Activated gamma-delta T cell treated with Interleukin-2 at 50 U/mL for 16 hours (primary cell): Measurements from ENCODE around the gene EPN3.
A peak's percentile ranks its signal among the peaks of the same experiment; 100 is the strongest.

Source experiments
- DNase-seq: peaks from one replicate; pipeline ENCODE4 v3.0.0-alpha.2; 2020

The EPN3 gene

DNA sequence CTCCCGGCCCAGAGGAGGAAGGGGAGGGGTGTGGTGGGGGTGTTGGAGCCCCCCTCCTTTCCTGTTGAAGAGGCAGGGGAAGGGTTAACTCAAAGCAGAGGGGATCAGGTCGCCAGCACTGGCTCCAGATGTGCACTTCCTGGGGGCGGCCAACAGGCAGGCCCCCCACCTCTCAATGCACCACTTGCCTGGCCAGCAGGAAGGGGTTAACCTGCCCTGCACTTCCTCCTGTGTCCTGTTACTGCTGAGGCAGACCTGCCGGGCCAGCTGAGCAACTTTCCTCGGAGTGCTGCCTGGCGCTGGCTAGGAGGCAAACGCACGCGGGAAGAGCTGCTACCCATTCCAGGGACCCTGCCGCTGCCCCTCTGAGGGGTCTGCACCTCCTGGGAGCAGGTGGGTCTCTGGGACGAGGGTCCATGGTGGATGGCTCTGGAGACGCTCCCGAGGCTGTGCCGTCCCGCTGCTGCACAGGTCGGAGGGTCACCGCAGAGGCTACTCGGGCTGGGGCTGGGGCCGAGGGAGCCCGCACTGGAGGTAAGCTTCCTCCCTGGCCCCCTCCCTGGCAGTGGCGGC, at the start of gene EPN3:
TSS of gene EPN3 (plus strand) at position 284 of the 573 bp plus-strand sequence. CDS start 3,822 bp downstream, outside the sequence.
- no peak for DNase-seq

DNA sequence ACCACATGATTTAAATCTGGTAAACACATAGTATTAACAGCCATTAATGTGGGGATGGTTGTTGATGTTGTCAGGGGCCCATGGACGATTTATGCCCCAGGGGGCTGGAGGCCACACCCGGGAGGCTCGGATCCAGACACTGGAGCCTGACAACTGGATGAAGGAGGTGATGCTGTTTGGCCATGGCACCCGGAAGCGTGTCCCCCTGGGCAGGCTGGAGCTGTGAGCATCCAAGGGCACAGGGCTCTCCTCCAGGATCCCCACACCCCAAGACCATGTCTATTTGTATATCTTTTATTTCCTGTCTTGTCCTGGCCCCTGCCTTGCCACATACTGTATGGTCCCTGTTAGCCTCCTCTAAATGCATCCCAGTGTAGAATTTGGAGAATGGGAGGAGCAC, 49.3 kb upstream of the EPN3 start:
- no peak for DNase-seq

DNA sequence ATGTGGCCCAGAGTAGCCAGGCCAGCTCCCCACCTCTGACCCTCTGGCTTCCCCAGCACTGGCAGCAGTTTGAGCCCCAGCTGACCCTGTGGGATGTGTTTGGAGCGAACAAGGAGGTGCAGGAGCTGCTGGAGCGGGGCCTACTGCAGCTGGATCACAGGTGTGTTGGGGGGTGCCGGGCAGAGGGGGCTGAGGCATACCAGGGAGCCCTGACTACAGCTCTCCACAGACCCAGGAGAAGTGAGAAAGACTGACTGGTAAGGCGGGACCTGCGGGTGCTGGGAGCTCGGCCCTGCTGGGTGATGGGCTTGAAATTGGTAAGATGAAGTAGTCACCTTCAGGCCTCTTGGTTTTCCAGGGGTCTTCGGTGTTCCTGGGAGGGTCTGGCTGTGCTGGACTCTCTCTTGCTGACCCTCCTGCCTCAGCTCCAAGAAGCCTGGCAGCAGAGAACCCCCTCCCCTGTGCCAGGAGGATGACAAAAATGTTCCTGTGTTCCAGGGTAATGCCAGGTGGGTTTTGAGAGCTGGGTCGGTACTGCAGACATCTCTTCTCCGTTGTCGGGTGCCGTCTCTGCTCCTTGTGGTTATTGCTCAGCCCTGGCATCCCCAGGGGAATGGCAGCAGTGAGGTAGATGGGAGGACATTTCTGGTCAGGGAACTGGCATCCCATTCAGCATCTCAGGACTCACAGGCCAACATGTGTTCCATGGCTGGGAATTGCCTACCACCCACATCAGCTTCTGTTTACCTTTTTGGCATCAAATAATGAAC, 48.0 kb upstream of the EPN3 start:
- DNase-seq, result no peak

DNA sequence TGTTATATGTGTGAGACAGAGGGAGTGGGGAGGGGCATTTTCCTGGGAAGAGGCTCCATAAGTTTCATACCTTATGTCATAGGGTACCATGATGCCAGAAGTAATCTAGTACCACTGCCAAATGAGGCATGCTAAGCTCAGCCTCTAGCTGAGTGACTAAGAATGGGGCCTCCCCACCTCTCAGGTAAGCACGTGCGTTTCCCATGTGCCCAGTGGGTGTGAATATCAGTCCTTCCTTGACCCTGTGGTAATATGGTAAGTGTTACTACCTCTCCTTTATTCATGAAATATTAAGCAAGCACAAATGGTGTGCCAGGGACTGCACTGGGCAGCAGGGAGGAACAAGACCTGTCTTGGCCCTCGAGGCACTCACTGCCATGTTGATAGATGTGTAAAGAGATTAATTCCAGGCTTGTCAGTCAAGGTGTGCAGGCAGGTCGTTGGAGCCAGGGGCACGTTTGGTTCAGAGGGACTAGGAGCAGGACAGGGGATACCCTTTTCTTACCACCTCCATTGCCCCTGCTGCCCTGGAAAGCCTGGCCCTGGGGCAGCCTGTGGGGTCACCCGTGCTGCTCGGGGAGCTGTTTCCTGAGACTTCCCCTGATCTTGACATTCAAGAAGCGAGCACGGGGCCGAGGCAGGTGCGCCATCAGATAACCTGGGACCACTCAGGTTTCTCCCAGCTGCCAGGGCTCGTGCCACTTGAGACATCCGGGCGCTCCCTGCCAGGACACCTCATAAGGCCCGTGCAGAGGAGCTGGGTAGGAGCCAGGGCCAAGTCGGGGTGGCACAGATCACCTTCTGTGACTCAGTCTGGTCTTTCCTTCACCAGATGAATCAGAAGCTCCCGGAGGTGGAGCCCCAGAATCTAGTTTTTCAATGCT, 45.1 kb upstream of the EPN3 start:
- no peak for DNase-seq

DNA sequence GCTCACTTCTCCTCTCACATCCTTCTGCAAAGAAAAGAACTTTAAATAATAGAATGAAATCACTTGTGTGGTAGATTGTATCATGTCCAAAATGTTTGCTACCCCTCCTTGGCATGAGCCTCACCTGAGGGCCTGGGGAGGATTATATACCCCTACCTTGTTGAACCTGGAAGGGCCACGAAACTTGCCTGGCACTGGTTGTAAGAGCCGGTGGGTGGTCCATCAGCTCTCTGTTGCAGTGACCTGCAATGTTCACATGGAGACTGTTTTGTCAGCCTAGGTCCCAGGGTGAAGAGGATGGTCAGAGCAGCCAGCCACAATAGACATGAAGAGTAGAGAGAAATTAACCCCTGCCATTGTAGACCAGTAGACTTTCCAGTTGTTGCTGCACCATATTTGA, 43.7 kb upstream of the EPN3 start:
- DNase-seq, result no peak

DNA sequence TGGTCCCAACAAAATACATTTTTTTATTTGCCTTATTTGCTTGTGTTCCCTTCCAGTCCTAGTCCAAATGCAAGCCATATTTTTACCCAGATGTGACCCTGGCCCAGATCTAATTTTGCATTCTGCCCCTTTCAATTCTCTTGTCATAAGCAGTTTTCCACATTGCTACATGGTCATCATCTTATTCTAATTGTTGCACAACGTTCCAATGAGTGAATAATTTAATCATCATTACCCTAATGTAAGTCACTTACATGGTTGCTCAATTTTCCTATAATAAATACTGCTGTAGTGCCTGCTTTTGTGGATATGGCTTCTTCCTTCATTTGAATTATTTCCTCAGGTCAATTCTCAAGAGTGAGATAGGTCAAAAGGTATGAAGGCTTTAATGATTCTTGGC, 41.0 kb upstream of the EPN3 start:
- DNase-seq, result no peak

DNA sequence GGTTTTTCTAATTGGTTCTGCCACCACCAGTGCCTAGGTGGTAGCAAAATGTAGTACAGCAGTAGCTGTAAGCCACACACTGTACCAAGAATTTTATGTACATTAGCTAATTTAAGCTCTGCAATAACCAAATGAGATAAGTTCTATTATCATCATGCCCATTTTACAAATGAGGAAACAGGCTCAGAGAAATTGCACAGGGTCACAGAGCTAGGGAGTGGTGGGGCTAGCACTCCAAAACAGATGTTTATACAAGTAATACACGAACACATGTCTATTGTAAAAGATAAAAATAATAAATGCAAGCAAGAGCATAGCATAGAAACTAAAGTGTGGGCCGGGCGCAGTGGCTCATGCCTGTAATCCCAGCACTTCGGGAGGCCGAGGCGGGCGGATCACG, 40.3 kb upstream of the EPN3 start:
- DNase-seq, result no peak

DNA sequence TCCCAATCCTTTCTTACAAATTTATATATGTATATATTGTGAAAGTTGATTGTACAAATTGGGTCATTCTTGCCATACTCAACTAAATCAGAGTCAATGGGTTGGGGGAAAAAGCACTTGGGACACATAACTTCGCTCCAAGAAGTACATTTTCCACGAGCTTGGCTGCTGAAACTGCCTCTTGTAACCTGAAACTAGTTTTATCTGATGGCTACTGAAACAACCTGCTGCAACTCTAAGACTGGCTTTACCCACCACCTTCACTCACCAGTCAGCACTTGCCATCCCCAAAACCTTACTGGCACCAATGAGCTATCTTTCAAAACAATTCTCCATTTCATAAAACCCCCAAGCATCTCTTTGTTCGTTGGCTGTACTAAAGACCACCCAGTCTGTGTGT, 38.8 kb upstream of the EPN3 start:
- no peak for DNase-seq

DNA sequence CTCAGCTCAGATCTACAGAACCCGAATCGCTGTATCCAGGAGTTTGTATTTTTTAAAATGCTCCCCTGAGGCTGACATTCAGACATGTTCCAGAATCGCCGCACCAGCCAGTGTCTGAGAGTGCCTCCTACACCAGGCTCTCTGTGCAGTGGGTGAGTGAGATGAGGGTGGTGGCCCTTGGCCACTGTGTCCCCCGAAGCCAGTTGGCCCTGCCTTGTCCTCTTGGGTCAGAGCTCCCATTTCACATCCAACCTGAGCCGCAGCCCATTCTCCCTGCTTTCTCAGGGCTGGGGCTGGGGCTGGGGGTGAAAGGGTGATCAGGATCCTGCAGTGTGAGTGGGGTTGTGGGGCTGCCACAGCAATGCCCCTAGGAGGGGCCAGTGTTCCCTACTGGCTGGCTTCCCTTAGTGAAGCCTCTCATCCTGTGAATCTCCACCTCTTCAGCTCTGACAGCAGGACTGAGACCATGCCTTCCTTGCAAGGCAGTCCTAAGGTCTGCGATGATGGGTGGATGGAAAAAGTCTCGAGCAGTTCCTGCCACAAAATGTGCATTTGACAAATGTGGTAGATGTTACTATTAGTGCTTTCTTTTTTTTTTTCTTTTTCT, 37.2 kb upstream of the EPN3 start:
- no peak for DNase-seq

DNA sequence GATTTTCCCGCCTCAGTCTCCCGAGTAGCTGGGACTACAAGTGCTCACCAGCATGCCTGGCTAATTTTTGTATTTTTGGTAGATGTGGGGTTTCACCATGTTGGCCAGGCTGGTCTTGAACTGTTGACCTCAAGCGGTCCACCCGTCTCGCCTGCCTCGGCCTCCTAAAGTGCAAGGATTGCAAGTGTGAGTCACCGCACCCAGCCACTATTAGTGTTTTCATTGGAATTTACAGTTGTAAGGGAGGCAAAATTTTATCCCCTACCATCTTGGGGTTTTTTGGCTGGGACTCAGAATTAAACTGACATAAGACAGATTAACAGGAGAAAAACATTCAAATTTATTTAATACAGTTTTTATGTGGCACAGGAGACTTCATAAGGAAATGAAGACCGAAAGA, 36.6 kb upstream of the EPN3 start:
- DNase-seq, result no peak

DNA sequence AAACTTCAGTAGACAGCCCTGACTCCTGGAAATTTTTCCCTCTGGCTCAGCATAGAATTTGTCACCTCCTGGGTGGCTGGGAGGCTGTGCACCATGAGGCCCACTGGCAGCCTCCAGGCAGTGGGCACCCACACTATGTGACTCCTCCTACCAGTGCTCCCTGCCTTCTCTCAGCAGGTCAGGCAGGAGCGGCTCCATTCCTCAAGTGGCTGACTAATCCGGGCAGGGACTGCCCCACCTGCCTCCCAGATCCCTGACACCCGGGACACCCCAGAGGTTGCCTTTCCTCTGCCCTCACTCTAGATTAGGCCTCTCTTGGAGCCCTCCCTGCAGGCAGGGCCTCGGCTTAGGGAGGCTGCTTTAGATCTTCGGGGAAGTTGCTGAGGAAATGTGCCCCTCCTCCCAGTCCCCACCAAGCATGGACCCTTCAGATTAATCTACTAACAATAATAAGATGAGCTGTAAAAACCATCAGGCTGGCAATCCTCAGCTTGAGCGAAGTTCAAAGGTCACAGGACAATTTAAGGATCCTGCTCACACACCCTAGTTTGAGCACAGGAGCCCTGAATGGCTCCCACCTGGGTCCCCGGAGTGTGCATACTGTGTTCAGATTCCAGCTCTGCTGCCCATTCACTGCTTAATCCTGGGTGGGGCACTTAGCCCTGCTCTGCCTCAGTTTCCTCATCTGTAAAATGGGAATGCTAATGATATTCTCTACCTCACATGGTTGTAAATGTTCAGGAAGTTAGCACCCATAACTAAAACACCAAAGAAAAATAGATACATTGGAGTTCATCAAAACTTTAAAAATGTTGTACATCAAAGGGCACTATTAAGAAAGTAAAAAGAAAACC, 34.3 kb upstream of the EPN3 start:
- DNase-seq, result no peak

DNA sequence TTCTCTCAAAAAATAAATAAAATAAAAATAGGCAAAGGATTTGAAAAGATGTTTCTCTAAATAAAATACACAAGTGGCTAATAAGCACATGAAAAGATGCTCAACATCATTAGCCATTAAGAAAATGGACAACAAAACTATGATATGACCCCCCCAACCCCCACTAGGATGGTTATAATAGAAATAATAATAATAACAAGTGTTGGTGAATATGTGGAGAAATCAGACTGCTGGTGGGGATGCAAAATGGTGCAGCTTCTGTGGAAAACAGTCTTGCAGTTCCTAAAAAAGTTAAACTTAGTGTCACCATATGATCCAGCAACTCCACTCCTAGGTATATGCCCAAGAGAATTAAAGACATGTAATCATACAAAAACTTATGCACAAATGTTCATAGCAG, 33.3 kb upstream of the EPN3 start:
- DNase-seq, result no peak

DNA sequence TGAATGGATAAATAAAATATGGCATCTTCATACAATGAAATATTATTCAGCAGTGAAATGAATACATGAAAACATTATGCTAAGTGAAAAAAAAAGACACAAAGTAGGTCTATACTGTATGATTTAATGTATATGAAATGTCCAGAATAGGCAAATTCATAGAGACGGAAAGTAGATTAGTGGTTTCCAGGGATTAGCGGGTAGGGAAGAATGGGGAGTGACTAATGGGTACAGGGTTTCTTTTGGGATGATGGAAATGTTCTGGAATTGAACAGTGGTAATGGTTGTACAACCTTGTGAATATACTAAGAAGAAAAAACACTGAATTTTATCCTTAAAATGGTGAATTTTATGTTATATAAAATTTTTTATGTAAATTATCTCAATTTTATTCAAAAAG, 32.8 kb upstream of the EPN3 start:
- no peak for DNase-seq

DNA sequence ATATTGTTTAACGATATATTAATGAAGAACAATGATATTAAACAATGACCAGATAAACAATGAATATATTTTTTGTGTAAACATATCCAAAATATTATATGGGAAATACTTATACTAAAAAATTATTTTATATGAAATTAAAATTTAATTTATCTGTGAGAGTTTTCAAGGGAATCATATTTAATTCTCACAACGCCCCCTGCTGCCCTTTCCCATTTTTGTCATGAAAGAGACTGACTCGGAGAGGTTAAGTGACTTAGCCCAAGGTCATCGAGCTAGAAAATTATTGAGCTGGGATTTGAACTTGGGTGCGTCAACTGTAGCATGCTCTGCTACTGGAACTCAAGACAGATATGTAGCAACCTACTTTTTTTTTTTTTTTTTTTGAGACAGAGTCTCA, 31.5 kb upstream of the EPN3 start:
- peak; percentile 22 for DNase-seq

DNA sequence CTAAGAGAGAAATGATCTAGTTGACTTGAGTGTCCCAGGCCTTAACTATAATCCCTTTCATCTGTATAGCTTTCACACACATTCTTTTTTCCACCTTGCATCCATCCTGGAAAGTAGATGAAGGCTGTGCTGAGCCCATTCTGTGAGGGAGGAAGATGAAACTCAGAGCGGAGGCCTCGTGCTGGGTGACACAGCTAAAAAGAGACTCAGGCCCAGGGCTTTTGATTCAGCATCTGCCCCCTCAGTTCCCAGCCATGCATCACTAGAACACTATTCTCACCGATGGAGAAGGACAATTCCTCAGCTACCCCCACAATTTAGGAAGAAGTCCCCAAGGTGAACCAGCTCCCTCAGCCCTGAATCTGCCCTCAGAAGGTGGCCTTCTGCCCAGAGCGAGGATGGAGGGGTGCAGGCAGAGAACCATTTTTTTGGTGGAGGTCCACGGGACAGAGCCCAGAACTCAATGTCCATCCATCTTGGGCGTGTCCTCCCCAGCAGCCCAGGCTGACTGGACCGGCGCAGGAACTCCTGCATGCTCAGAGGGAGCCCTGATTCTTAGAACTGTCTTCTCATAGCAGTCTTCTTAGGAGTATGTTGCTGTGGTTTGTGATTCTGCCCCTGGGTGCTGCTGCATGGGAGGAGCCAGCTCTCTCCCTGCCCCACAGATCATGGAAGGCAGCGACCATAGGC, 30.1 kb upstream of the EPN3 start:
- no peak for DNase-seq

DNA sequence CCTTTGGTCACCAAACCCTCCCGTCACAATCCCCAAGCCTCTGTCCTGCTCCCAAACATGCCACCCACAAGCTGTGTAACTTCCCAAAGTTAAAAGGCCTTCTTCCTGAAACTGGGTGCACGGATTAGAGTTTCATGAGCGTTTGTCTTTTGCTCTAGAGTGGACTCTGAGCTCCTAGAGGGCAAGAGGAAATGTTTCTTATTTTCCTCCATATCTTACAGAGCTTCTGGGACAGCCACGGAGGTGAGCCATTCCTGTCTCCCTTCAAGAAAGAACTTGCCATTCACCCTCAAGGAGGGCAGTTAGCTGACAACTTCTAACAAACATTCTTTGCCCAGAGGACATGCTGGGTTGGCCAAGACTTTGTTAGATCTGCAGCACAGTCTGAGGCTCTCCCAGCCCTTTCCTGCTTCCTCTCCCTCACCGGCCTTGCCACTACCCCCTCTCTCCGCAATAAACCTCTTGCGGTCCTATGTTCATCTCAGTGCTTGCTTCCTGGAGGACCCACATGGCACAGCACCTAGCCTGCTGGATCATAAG, 26.9 kb upstream of the EPN3 start:
- DNase-seq, result no peak

DNA sequence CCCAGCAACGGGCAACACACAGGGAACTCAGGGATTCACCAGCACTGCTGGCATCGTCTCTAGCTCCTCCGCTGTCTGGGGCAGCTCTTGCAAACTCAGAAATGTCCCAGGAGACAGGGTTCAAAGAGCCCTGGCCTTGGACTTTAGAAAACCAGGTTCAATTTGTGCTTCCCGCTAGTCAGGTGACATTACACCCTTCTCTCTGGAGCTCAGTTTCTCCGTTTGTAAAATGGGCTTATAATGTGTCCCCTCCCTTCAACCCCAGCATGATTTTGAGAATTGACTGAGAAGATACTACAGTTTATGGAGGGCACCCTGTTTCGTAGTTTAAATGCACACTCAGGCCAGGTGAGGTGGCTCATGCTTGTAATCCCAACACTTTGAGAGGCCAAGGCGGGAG, 26.2 kb upstream of the EPN3 start:
- no peak for DNase-seq

DNA sequence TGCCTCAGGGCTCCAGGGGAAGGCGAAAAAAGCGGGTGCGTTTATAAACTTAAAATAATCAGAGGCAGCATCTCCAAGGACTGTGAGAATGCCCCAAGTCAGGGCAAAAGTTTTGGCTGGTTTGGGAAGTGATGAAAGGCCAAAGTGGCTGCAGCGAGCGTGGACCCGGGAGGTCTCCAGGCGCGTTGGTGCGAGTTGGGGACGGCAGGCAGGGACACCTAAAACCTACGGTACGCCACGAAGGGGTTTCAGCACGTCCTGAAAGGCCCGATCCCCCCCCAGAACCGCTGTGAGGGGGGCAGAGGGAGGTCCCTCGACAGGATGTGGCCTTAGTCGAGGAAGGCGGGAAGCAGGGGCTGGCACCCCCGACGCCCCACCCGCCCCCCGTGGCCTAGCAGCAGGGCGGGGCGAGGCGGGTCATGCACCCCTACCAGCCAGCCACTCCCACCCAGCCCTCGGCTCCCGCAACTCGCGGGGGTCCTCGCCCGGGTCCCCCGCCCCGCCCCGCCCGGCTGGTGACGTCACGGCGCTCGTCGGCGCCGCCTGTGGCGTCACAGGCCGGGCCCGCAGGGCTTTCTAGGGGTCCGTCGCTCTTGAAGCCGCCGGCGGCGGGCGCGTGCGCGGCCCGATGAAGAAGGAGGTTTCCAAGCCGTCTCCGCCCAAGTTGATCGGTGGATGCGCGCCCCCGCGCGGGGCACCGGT, 24.5 kb upstream of the EPN3 start, which contains the start of gene MYCBPAP:
TSS of gene MYCBPAP (plus strand) at position 569 of the 702 bp plus-strand sequence. CDS start 236 bp downstream, outside the sequence.
- peak; percentile 60 for DNase-seq

DNA sequence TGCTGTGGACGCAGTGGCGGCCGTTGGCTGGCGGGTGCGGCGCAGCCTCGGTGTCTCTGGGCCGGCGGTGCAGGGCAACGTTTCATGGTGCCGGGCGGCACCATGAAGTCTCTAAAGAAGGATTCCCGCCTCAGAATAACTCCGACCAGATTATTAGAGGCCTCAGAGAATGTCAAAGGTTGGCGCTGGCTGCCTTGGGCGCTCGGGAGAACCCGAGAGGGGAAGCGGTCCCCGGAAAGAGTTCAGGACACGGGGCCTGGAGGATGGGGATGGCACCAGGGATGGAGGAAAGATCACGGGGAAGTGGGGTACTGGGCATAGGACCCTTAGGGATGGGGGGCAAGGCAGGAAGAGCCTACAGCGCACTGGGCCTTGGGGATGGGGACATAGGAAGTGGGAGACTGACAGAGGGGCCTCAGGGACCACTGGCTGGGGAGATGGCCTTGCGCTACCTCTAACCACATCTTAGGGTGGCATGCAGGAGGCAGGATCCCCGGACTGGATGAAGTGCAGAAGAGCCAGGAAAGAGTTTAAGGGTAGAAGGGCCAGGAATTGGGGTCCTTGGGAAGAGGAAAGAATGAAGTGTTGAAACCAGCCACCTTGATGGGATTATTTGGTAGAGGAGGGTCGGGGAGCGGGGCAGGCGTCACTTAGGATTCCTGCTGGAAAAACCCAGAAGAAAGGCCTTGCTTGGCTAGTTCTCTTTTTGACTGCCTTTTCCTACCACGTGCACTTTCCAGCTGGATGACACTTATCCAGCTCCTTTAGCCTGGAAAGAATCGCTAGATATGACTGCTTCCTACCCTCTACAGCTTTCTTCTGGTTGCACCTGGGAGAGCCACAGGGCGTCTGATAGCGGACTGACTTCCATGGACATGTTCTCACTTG, 23.7 kb upstream of the EPN3 start:
- no peak for DNase-seq

DNA sequence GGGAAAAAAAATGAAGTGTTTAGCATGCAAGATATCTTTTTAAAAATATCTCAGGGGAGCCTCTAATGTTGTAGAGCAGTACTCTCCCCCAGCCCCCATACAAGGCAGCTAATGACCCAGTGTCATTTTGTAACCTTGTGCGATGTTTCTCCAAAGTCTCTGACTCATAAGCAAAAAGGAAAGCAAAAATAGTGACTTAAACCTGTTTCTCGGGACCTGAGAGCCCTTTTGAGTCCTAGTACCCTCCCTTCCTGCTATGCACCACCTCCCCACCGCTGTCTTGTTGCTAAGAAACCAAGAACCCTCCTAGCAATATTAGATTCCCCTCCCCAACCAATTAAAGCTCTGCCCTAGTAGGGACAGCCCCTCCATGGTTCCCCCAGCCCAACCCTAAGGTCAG, 21.5 kb upstream of the EPN3 start:
- no peak for DNase-seq
